Adrenal gland (tissue), 5 donors: ENCODE results near the gene NTF3.

ENCODE experiments used
- POLR2A ChIP-seq, 2 donors: fragments of 450-650 bp; IDR thresholded peaks; one replicate each; pipeline ENCODE4 v1.6.1; 2017; ENCODE audit warnings: antibody characterized with exemption in 2 of 2, mild to moderate bottlenecking in 2 of 2, moderate library complexity in 1 of 2
- TF ChIP-seq, protein P1 (sequence below), 6 experiments: fragments of 450-650 bp in 4 of 6; fragments of 200-600 bp in 2 of 6; sonication (generic) in 1 of 6; IDR thresholded peaks; 1 replicate in 5 of 6; 2 replicates in 1 of 6; pipeline versions ENCODE4 v1.5.1 to v1.8.0; 2016 to 2021; ENCODE audit warnings: antibody characterized with exemption in 6 of 6, mild to moderate bottlenecking in 2 of 6, moderate library complexity in 1 of 6
- donor health status: DM: no; HTN: no; CAD: no.

DNA sequence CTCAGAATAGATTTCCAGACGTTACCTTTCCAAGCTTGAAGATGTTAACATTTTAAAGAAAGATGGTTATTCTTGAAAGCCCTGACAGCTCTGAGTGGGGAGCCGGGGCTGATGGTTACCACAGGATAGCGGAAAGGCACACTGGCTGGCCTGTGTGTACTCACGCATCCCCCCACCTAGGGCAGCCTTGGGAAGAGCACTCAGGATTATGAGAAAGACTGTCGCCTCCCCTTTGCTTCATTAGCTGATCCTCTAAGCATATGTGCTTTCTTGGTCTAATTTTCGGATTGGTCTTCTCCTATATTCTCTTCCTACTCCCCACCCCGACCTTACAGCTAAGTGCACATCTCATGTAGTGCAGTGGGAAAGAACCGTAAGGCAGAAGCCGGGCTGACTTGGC, 20.7 kb downstream of the NTF3 start:
- TF ChIP-seq, protein P1, sequence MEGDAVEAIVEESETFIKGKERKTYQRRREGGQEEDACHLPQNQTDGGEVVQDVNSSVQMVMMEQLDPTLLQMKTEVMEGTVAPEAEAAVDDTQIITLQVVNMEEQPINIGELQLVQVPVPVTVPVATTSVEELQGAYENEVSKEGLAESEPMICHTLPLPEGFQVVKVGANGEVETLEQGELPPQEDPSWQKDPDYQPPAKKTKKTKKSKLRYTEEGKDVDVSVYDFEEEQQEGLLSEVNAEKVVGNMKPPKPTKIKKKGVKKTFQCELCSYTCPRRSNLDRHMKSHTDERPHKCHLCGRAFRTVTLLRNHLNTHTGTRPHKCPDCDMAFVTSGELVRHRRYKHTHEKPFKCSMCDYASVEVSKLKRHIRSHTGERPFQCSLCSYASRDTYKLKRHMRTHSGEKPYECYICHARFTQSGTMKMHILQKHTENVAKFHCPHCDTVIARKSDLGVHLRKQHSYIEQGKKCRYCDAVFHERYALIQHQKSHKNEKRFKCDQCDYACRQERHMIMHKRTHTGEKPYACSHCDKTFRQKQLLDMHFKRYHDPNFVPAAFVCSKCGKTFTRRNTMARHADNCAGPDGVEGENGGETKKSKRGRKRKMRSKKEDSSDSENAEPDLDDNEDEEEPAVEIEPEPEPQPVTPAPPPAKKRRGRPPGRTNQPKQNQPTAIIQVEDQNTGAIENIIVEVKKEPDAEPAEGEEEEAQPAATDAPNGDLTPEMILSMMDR (IDR thresholded peaks at IDR 0.05): no peak
- no peak for TF ChIP-seq POLR2A (IDR thresholded peaks at IDR 0.05)
